GM23338 (cell line): Measurements from ENCODE around the gene ARFIP2. TPM values are rescaled to one million over a fixed set of nuclear protein-coding genes. Genes with fewer than 3 reads are reported as not detected.

Source experiments
- ATAC-seq: fragments of 200-7000 bp; cut with Tn5 transposase; 3 replicates; pipeline ENCODE4 v1.9.1; 2020
- DNase-seq: peaks from one replicate; pipeline ENCODE4 v3.0.0-alpha.2; 2015; ENCODE audit warnings: low spot score
- H2AFZ ChIP-seq: fragments of 200-600 bp; sonication (generic); 2 replicates; pipeline ENCODE4 v1.8.0; 2016; ENCODE audit warnings: antibody characterized with exemption, mild to moderate bottlenecking, moderate library complexity
- H3F3A ChIP-seq: fragments of 200-600 bp; sonication (generic); replicated peaks from 2 replicates; pipeline ENCODE4 v1.8.0; 2017; ENCODE audit warnings: antibody characterized with exemption, mixed run types, low read depth
- H3K27ac ChIP-seq: fragments of 200-600 bp; sonication (generic); 2 replicates; pipeline ENCODE4 v1.6.1; 2016; ENCODE audit warnings: low read depth
- H3K27me3 ChIP-seq: fragments of 200-600 bp; sonication (generic); 2 replicates; pipeline ENCODE4 v1.8.0; 2016; ENCODE audit warnings: mild to moderate bottlenecking, mixed run types, moderate library complexity; ENCODE audit not compliant: insufficient read depth
- H3K36me3 ChIP-seq: fragments of 200-600 bp; sonication (generic); 2 replicates; pipeline ENCODE4 v1.8.0; 2016; ENCODE audit warnings: mild to moderate bottlenecking; ENCODE audit not compliant: insufficient read depth
- H3K4me1 ChIP-seq: fragments of 200-600 bp; sonication (generic); 2 replicates; pipeline ENCODE4 v1.8.0; 2016; ENCODE audit warnings: mild to moderate bottlenecking, moderate library complexity; ENCODE audit not compliant: insufficient read depth
- H3K4me2 ChIP-seq: fragments of 200-600 bp; sonication (generic); 2 replicates; pipeline ENCODE4 v1.7.1; 2017; ENCODE audit warnings: mixed run types
- H3K4me3 ChIP-seq: fragments of 200-600 bp; sonication (generic); 2 replicates; pipeline ENCODE4 v1.6.1; 2016; ENCODE audit warnings: mixed run types
- H3K79me2 ChIP-seq: fragments of 200-600 bp; sonication (generic); replicated peaks from 2 replicates; pipeline ENCODE4 v1.8.0; 2017; ENCODE audit warnings: mild to moderate bottlenecking; ENCODE audit not compliant: insufficient read depth
- H3K9me2 ChIP-seq: fragments of 200-600 bp; sonication (generic); 2 replicates; pipeline ENCODE4 v1.8.0; 2017; ENCODE audit not compliant: insufficient read depth
- H4K20me1 ChIP-seq: fragments of 200-600 bp; sonication (generic); replicated peaks from 2 replicates; pipeline ENCODE4 v1.8.0; 2017; ENCODE audit warnings: mild to moderate bottlenecking; ENCODE audit not compliant: insufficient read depth
- H3K27ac Mint-ChIP-seq: 2 replicates; pipeline ENCODE4 v1.8.0; 2020; ENCODE audit warnings: inconsistent platforms, mild to moderate bottlenecking, moderate library complexity, mixed read lengths
- H3K27me3 Mint-ChIP-seq: 3 replicates; pipeline ENCODE4 v1.8.0; 2022; ENCODE audit warnings: low read depth, mild to moderate bottlenecking, moderate library complexity, mixed read lengths, inconsistent platforms; ENCODE audit not compliant: insufficient read depth, poor library complexity
- H3K36me3 Mint-ChIP-seq: 3 replicates; pipeline ENCODE4 v1.8.0; 2021; ENCODE audit warnings: low read depth, mild to moderate bottlenecking, inconsistent platforms, moderate library complexity, mixed read lengths
- H3K4me1 Mint-ChIP-seq: 3 replicates; pipeline ENCODE4 v1.8.0; 2020; ENCODE audit warnings: mild to moderate bottlenecking, inconsistent platforms, mixed read lengths
- H3K4me3 Mint-ChIP-seq: 3 replicates; pipeline ENCODE4 v1.8.0; 2021; ENCODE audit warnings: moderate library complexity, mild to moderate bottlenecking, inconsistent platforms, mixed read lengths
- H3K9me3 Mint-ChIP-seq: 3 replicates; pipeline ENCODE4 v1.8.0; 2020; ENCODE audit warnings: moderate library complexity, mild to moderate bottlenecking, inconsistent platforms, mixed read lengths
- CREB1 ChIP-seq: fragments of 250-450 bp; sonication (Bioruptor Pico); IDR thresholded peaks from 2 replicates; pipeline ENCODE4 v1.5.0; 2020; ENCODE audit warnings: low read depth, mild to moderate bottlenecking, moderate library complexity
- CTCF ChIP-seq, 2 experiments: fragments of 200-600 bp in 1 of 2; sonication (generic) in 1 of 2; conservative IDR thresholded peaks; 2 replicates each; pipeline versions ENCODE4 v1.5.1 to v1.6.1; 2016 to 2017; ENCODE audit warnings: antibody characterized with exemption in 2 of 2, low read depth in 2 of 2, mild to moderate bottlenecking in 2 of 2, moderate library complexity in 1 of 2
- JUNB ChIP-seq: IDR thresholded peaks from one replicate; pipeline ENCODE4 v1.6.1; 2016; ENCODE audit warnings: antibody characterized with exemption; ENCODE audit not compliant: unreplicated experiment
- REST ChIP-seq: IDR thresholded peaks from one replicate; pipeline ENCODE4 v1.6.1; 2018; ENCODE audit warnings: antibody characterized with exemption; ENCODE audit not compliant: unreplicated experiment
- ZNF331 ChIP-seq: fragments of 250-450 bp; sonication (Bioruptor Pico); IDR thresholded peaks from 2 replicates; pipeline ENCODE4 v1.5.0; 2020; ENCODE audit warnings: low read depth, mild to moderate bottlenecking, moderate library complexity
- ZNF462 ChIP-seq: fragments of 250-450 bp; sonication (Bioruptor Pico); IDR thresholded peaks from 2 replicates; pipeline ENCODE4 v1.5.0; 2020; ENCODE audit warnings: mild to moderate bottlenecking, moderate library complexity
- polyA plus RNA-seq: library from polyadenylated mRNA; unstranded; fragments of >200 nt; fragmentation: Nextera tagmentation; extraction: Ambion mirVana; gene quantifications from 2 replicates; pipeline ENCODE4 v1.2.1, GENCODE V29; 2016
- total RNA-seq: library from RNA; depleted of rRNA; stranded (reverse); fragments of >200 nt; shearing (Covaris generic); gene quantifications from 2 replicates; pipeline ENCODE4 v1.2.3, GENCODE V29; 2014

The ARFIP2 gene
- total and polyA plus RNA-seq, 2 experiments from 2014 or later: 35.4 to 61.5 TPM

GRCh38 chr11:6473451-6474412 lies 7.4 kb downstream of the ARFIP2 start, which contains the start of gene TRIM3 (continued):
- no peak for TF ChIP-seq ZNF462 (CRISPR knock-in tag)

GRCh38 chr11:6472934-6473333 lies 8.2 kb downstream of the ARFIP2 start:
- Histone ChIP-seq H3K79me2 (no peaks in the 10 kb centered on the region), H3K4me3 (peak overlapping the region; percentile 93), H3K27me3 (no peaks in the 10 kb centered on the region), H3K9me2 (no peaks in the 10 kb centered on the region), H3K4me2 (peak overlapping the region; percentile 89), H2AFZ (no peak overlapping the region), H3F3A (0 out of 2 replicates have a peak, but pooled peaks cover 13% of the 10 kb centered on the region), H3K36me3 (peaks cover 4% of the 10 kb centered on the region; the same call in 1 of the 2 replicates), H3K27ac (no peak overlapping the region), H3K4me1 (peaks cover 27% of the 10 kb centered on the region), H4K20me1 (no peaks in the 10 kb centered on the region; the same call in none of the 2 replicates)
- peak; percentile 8 for DNase-seq
- ATAC-seq: no peak
- no peak for TF ChIP-seq ZNF331 (CRISPR knock-in tag)
- TF ChIP-seq REST: no peak
- no peak for TF ChIP-seq CTCF (conservative IDR thresholded peaks at IDR 0.05; ENCODE audit: low read depth in 2 of 2)
- TF ChIP-seq JUNB: no peak
- TF ChIP-seq CREB1 (CRISPR knock-in tag): no peak
- Mint-ChIP-seq H3K4me1 (peaks cover 31% of the 10 kb centered on the region), H3K27me3 (peaks cover 13% of the 10 kb centered on the region), H3K4me3 (peak overlapping the region; percentile 88), H3K27ac (no peak overlapping the region), H3K36me3 (peaks cover 17% of the 10 kb centered on the region), H3K9me3 (no peaks in the 10 kb centered on the region)
